GM20000 (cell line): ENCODE results near the gene SLC16A8.

Experiments used
- DNase-seq: peaks from one replicate; pipeline ENCODE4 v3.0.0; 2012; ENCODE audit warnings: low spot score
- CTCF ChIP-seq: IDR thresholded peaks from 2 replicates; pipeline ENCODE4 v1.5.1; 2012; ENCODE audit warnings: mild to moderate bottlenecking, control low read depth; ENCODE audit errors: extremely low read depth, missing control alignments

Gene SLC16A8

GRCh38 chr22:38106814-38107578 lies 23.0 kb upstream of the SLC16A8 start:
- no peak for DNase-seq
- no peak for TF ChIP-seq CTCF

- peak; percentile 46 for DNase-seq
- no peak for TF ChIP-seq CTCF
Observed at GRCh38 chr22:38104084-38104483, 20.1 kb upstream of the SLC16A8 start.

- TF ChIP-seq CTCF: no peak
- no peak for DNase-seq
Observed at GRCh38 chr22:38103641-38104040, 19.7 kb upstream of the SLC16A8 start.

GRCh38 chr22:38098410-38099249 lies 14.6 kb upstream of the SLC16A8 start:
- DNase-seq: no peak
- no peak for TF ChIP-seq CTCF

- no peak for DNase-seq
- no peak for TF ChIP-seq CTCF
Observed at GRCh38 chr22:38097557-38098409, 13.8 kb upstream of the SLC16A8 start.

GRCh38 chr22:38097058-38097457 lies 13.1 kb upstream of the SLC16A8 start:
- TF ChIP-seq CTCF: no peak

GRCh38 chr22:38089474-38089851 lies 5.5 kb upstream of the SLC16A8 start:
- TF ChIP-seq CTCF: no peak
- no peak for DNase-seq

More at GRCh38 chr22:38097058-38097457, 13.1 kb upstream of the SLC16A8 start:
- DNase-seq: no peak
